ENCODE results near the gene MKLN1.

DNA sequence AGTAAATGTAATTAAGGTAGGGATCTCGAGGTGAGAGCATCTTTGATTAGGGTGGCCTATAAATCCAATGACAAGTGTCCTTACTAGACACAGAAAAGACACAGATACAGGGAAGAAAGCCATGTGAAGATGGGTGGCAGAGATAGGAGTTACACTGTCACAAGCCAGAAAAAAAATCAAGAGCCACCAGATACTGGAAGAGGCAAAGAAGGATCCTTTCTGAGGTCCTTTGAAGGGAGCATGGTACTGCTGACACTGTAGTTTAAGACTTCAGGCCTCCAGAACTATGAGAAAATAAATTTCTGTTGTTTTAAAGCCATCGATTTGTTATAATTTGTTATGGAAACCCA lies 56.6 kb downstream of the MKLN1 start:
- TF ChIP-seq CTCF (IDR thresholded peaks at IDR 0.05), result no peak
- TF ChIP-seq POLR2A (IDR thresholded peaks at IDR 0.05), result no peak

Measured in thyroid gland (tissue), 4 donors.